Measurements from ENCODE around the gene CRISPLD2.

Gene CRISPLD2

DNA sequence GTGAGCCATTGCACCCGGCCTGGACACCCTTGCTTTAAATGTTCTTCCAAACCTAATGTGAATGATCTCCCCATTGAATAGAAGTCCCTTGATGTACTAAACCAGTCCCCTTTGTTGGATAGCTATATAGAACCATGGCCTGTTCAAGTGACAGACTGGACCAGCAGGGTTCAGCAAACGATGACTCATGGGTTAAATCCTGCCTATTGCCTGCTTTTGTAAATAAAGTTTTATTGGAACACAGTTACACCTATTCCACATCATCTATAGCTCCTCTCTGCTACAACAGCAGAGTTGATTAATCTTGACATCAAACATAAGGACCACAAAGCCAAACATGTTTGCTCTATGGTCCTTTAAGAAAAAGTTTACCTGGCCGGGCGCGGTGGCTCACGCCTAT is 56.1 kb downstream of the CRISPLD2 start:
- no peaks in the 10 kb centered on the region for H3K36me3 ChIP-seq
- H3K9me3 ChIP-seq (ENCODE audit: severe bottlenecking) = no peaks in the 10 kb centered on the region
- no peaks in the 10 kb centered on the region for H3K27me3 ChIP-seq (ENCODE audit: insufficient read depth, low read depth, severe bottlenecking)
- H3K27ac ChIP-seq = no peak overlapping the region
- TF ChIP-seq, protein P1, sequence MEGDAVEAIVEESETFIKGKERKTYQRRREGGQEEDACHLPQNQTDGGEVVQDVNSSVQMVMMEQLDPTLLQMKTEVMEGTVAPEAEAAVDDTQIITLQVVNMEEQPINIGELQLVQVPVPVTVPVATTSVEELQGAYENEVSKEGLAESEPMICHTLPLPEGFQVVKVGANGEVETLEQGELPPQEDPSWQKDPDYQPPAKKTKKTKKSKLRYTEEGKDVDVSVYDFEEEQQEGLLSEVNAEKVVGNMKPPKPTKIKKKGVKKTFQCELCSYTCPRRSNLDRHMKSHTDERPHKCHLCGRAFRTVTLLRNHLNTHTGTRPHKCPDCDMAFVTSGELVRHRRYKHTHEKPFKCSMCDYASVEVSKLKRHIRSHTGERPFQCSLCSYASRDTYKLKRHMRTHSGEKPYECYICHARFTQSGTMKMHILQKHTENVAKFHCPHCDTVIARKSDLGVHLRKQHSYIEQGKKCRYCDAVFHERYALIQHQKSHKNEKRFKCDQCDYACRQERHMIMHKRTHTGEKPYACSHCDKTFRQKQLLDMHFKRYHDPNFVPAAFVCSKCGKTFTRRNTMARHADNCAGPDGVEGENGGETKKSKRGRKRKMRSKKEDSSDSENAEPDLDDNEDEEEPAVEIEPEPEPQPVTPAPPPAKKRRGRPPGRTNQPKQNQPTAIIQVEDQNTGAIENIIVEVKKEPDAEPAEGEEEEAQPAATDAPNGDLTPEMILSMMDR (IDR thresholded peaks at IDR 0.05; ENCODE audit: low read depth, low read length) = no peak
- DNase-seq = no peak
- H3K4me3 ChIP-seq (ENCODE audit: low read depth, low read length) = no peak overlapping the region

DNA sequence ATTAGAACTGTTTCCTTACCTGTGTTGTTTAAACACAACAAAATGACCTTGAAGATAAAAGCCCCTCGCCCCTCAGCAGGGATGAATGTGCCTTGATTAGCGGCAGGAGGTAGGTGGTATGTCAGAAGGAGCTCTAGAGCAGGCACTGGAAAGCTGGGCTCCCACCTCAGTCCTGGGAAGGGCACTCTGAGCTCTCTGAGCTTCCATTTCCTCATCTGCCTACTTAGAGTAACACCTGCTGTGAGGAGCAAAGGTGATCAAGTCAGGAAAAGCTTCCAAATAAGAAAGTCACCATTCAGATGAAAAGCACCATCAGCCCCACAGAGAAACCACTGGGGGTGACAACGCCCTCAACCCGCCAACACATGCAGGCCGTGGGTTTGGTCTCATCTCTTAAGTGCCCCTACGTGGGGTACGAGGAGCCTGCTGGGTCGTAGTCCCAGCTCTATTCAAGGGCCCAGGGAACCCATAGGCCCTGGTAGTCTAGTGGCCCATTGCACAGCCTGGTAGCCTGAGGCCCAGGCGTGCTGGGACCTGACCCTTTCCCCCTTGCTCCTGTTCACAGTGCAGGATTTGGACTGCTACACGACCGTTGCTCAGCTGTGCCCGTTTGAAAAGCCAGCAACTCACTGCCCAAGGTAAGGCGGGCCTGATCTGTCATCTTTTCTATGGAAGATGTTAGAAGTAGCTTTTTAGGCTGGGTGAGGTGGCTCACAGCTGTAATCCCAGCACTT is 57.3 kb downstream of the CRISPLD2 start:
- Histone ChIP-seq H3K4me3 (ENCODE audit: low read depth, low read length) (no peak overlapping the region), H3K27ac (no peak overlapping the region), H3K27me3 (ENCODE audit: insufficient read depth, low read depth, severe bottlenecking) (no peaks in the 10 kb centered on the region), H3K9me3 (ENCODE audit: severe bottlenecking) (no peaks in the 10 kb centered on the region), H3K36me3 (no peaks in the 10 kb centered on the region)
- TF ChIP-seq, protein P1 (IDR thresholded peaks at IDR 0.05; ENCODE audit: low read depth, low read length) = no peak
- DNase-seq = no peak

DNA sequence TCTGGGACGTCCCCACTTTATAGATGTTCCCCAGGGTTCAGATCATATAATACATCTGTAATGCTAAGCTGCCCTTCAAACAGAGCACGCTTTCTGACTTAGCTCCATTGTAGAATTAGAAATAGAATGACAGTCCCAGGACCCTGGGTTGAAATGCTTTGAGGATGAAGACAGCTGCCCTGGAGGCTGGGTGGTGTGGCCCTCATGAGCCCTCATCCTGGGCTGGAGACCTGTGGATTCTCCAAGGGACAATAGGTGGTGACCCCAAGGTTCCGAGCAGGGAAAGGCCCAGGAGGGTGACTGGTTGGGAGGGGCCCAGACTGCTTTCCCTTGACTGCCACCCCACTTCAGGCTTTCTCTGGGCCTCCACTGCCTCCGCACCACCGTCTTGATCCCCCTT is 59.0 kb downstream of the CRISPLD2 start:
- no peaks in the 10 kb centered on the region for H3K36me3 ChIP-seq
- H3K9me3 ChIP-seq (ENCODE audit: severe bottlenecking) = no peaks in the 10 kb centered on the region
- no peak overlapping the region for H3K27ac ChIP-seq
- H3K27me3 ChIP-seq (ENCODE audit: insufficient read depth, low read depth, severe bottlenecking) = no peaks in the 10 kb centered on the region
- DNase-seq = no peak
- H3K4me3 ChIP-seq (ENCODE audit: low read depth, low read length) = no peak overlapping the region
- TF ChIP-seq, protein P1 (IDR thresholded peaks at IDR 0.05; ENCODE audit: low read depth, low read length) = no peak

DNA sequence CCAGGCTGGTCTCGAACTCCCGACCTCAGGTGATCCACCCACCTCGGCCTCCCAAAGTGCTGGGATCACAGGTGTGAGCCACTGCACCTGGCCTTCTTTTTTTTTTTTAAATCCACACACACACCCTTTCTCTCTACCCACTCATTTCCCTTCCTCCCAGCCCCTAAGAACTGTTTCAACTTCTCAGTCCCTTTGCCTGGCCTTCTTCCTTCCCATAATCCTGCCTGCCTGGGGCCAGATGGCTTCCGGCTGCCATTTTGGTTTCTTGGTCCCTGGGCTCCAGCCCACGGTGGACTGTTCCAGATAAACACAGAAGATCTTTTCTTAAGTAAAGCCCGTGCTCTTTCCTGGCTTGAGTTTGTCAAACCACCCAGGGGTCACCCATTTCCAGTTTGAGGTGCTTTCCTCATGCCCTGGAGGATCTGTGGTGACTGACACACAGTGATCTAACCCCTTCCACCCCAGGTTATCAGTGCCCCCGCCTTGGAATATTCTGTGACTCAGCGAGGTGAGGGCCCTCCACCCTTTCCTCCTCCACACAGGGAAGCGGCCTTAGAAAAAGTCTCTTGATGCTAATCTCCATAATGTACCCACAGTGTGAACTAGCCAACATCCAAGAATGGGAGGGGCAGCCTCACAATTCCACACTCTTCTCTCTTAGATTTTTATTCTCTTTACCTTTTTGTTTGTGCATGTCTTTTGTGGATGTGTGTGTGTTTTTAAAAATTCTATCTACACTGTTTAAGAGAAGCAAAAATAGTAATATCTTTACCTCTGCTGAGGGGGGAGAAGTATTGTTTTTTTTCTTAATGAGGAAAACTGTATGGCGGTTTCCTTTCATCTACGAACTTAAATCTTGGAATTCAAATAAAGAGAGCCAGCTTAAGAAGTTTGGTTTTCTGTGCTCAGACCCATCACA is 60.0 kb downstream of the CRISPLD2 start:
- Histone ChIP-seq H3K36me3 (no peaks in the 10 kb centered on the region), H3K4me3 (ENCODE audit: low read depth, low read length) (no peak overlapping the region), H3K27me3 (ENCODE audit: insufficient read depth, low read depth, severe bottlenecking) (no peaks in the 10 kb centered on the region), H3K9me3 (ENCODE audit: severe bottlenecking) (no peaks in the 10 kb centered on the region), H3K27ac (no peak overlapping the region)
- TF ChIP-seq, protein P1 (IDR thresholded peaks at IDR 0.05; ENCODE audit: low read depth, low read length) = no peak
- DNase-seq = no peak

DNA sequence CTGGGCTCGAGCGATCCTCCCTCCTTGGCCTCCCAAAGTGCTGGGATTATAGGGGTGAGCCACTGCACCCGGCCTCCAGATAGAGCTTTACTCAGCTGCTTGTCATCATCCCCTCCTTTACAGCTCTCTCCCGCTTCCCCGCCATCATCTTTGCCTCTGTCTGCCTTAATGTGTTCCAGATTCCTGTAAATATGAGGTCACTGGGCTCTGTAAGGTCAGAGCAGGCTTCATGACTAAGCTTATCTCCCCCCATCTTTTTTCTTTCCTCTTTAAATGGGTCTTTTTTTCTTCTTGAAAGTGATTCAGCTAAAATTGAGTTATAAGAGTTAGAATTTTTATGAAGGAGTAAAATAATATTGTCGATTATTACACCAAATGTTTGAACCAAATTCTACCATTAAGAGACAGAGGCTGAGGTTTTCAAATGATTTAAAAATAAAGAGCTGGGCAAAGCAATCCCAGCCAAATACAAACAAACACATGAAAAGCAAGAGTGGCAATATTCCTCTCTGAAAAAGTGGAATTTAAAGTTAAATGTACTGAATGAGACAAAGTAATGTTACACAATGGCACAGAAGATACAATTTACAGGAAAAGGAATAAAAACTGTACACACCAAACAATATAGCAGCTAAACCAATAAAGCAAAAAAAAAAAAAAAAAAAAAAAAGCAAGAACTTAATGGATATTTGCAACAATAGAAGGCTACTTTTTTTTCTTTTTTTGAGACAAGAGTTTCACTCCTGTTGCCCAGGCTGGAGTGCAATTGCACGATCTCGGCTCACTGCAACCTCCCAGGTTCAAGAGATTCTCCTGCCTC is 62.1 kb downstream of the CRISPLD2 start:
- DNase-seq = no peak
- no peaks in the 10 kb centered on the region for H3K27me3 ChIP-seq (ENCODE audit: insufficient read depth, low read depth, severe bottlenecking)
- no peaks in the 10 kb centered on the region for H3K9me3 ChIP-seq (ENCODE audit: severe bottlenecking)
- TF ChIP-seq, protein P1 (IDR thresholded peaks at IDR 0.05; ENCODE audit: low read depth, low read length) = no peak
- H3K27ac ChIP-seq = no peak overlapping the region
- H3K36me3 ChIP-seq = no peaks in the 10 kb centered on the region
- H3K4me3 ChIP-seq (ENCODE audit: low read depth, low read length) = no peak overlapping the region
